B cell (primary cell): ENCODE data around the gene DIPK1B. TPM values are rescaled to one million over a fixed set of nuclear protein-coding genes. Genes with fewer than 3 reads are reported as not detected.

Experiments used
- ATAC-seq: fragments of 200-7000 bp; cut with Tn5 transposase; one replicate; pipeline ENCODE4 v1.10.0; 2021; ENCODE audit warnings: low read depth, mild to moderate bottlenecking, moderate number of reproducible peaks, moderate library complexity
- CTCF ChIA-PET: fragments of 350-600 bp; sonication (Branson Sonifier 250); formaldehyde crosslinking; loops from one replicate; lab custom pipeline; 2021; ENCODE audit warnings: antibody characterized with exemption, inconsistent platforms; lab: Charles Lee
- POLR2A ChIA-PET: fragments of 350-600 bp; sonication (Branson Sonifier 250); formaldehyde crosslinking; loops from one replicate; lab custom pipeline; 2021; ENCODE audit warnings: antibody characterized with exemption; lab: Charles Lee
- DNase-seq: peaks from one replicate; pipeline ENCODE4 v3.0.0; 2013
- H2AFZ ChIP-seq: 2 replicates; pipeline ENCODE4 v1.6.1; 2012; ENCODE audit warnings: mild to moderate bottlenecking, low read depth, low read length; ENCODE audit not compliant: insufficient read depth, poor library complexity, severe bottlenecking
- H3K27ac ChIP-seq, 2 donors: 1 replicate in 1 of 2; 2 replicates in 1 of 2; pipeline ENCODE4 v1.5.1; 2012 to 2013; ENCODE audit warnings: low read length in 2 of 2, mild to moderate bottlenecking in 2 of 2, moderate library complexity in 1 of 2
- H3K27me3 ChIP-seq, 4 experiments: fragments of 200-600 bp in 1 of 4; sonication (generic) in 1 of 4; replicated peaks in 1 of 4; 1 replicate in 2 of 4; 2 replicates in 2 of 4; pipeline versions ENCODE4 v1.6.1 to v1.7.0; 2013 to 2016; ENCODE audit warnings: low read length in 3 of 4, mild to moderate bottlenecking in 2 of 4, mixed read lengths in 1 of 4, moderate library complexity in 1 of 4; ENCODE audit not compliant: insufficient read depth in 4 of 4, control insufficient read depth in 3 of 4; ENCODE audit errors: control extremely low read depth in 1 of 4
- H3K36me3 ChIP-seq, 2 experiments: replicated peaks in 1 of 2; 1 replicate in 1 of 2; 2 replicates in 1 of 2; pipeline versions ENCODE4 v1.6.1 to v1.7.1; 2013; ENCODE audit warnings: low read length in 1 of 2; ENCODE audit not compliant: insufficient read depth in 2 of 2, control insufficient read depth in 1 of 2; ENCODE audit errors: control extremely low read depth in 1 of 2, extremely low read depth in 1 of 2
- H3K4me1 ChIP-seq, 2 donors: fragments of 200-600 bp in 1 of 2; sonication (generic) in 1 of 2; 1 replicate in 1 of 2; 2 replicates in 1 of 2; pipeline versions ENCODE4 v1.5.1 to v1.6.1; 2013 to 2017; ENCODE audit warnings: low read length in 2 of 2; ENCODE audit not compliant: control insufficient read depth in 2 of 2, insufficient read depth in 2 of 2
- H3K4me2 ChIP-seq: replicated peaks from 2 replicates; pipeline ENCODE3; 2012; ENCODE audit warnings: mild to moderate bottlenecking, low read depth, low read length; ENCODE audit not compliant: poor library complexity, severe bottlenecking
- H3K4me3 ChIP-seq, 5 experiments: fragments of 200-600 bp in 1 of 5; sonication (generic) in 1 of 5; 1 replicate in 3 of 5; 2 replicates in 2 of 5; pipeline versions ENCODE4 v1.5.1 to v1.7.0; 2011 to 2016; ENCODE audit warnings: low read length in 4 of 5, mild to moderate bottlenecking in 4 of 5, low read depth in 2 of 5, control low read depth in 1 of 5, moderate library complexity in 1 of 5; ENCODE audit not compliant: insufficient read depth in 1 of 5; ENCODE audit errors: control extremely low read depth in 1 of 5, extremely low read depth in 1 of 5
- H3K79me2 ChIP-seq: fragments of 200-600 bp; sonication (generic); one replicate; pipeline ENCODE4 v1.6.0; 2016; ENCODE audit warnings: low read length; ENCODE audit not compliant: control insufficient read depth, insufficient read depth
- H3K9ac ChIP-seq: fragments of 200-600 bp; sonication (generic); 2 replicates; pipeline ENCODE4 v1.6.1; 2017; ENCODE audit warnings: mild to moderate bottlenecking, low read length, moderate library complexity
- H3K9me3 ChIP-seq, 3 donors: one replicate each; pipeline versions ENCODE4 v1.6.1 to v1.7.1; 2013; ENCODE audit warnings: low read length in 2 of 3; ENCODE audit not compliant: control insufficient read depth in 2 of 3, insufficient read depth in 1 of 3; ENCODE audit errors: control extremely low read depth in 1 of 3
- H4K20me1 ChIP-seq: 2 replicates; pipeline ENCODE4 v1.6.0; 2012; ENCODE audit warnings: mild to moderate bottlenecking, low read length; ENCODE audit not compliant: insufficient read depth, control insufficient read depth, poor library complexity, severe bottlenecking
- H3K27ac Mint-ChIP-seq: one replicate; pipeline ENCODE4 v1.8.0; 2021; ENCODE audit warnings: mixed read lengths
- H3K27me3 Mint-ChIP-seq: one replicate; pipeline ENCODE4 v1.8.0; 2021; ENCODE audit warnings: mixed read lengths
- H3K4me1 Mint-ChIP-seq: one replicate; pipeline ENCODE4 v1.8.0; 2021; ENCODE audit warnings: mixed read lengths
- H3K4me3 Mint-ChIP-seq: one replicate; pipeline ENCODE4 v1.8.0; 2021; ENCODE audit warnings: mixed read lengths
- H3K9me3 Mint-ChIP-seq: one replicate; pipeline ENCODE4 v1.8.0; 2022; ENCODE audit warnings: mixed read lengths; ENCODE audit not compliant: insufficient read depth
- CTCF ChIP-seq: fragments of 200-600 bp; IDR thresholded peaks from one replicate; pipeline ENCODE4 v1.8.0; 2022; ENCODE audit warnings: antibody characterized with exemption, mild to moderate bottlenecking
- EZH2 ChIP-seq: IDR thresholded peaks from 2 replicates; pipeline ENCODE4 v1.6.1; 2012; ENCODE audit warnings: borderline replicate concordance, low read depth, mild to moderate bottlenecking, moderate library complexity, low read length; ENCODE audit not compliant: insufficient read depth, poor library complexity, severe bottlenecking
- WGBS: methylation state at CpG from one replicate; pipeline ENCODE4 v1.1.5; 2013; ENCODE audit warnings: missing lambda C conversion rate; ENCODE audit not compliant: insufficient coverage; 5-methylcytosine and 5-hydroxymethylcytosine counted together
- intact Hi-C: fragments of 100-400 bp; cut with micrococcal nuclease; formaldehyde crosslinking; loops from one replicate; pipeline ENCODE4 v1.10.0; 2022
- polyA plus RNA-seq: library from polyadenylated mRNA; depleted of rRNA; stranded (reverse); fragments of >200 nt; gene quantifications from 2 replicates; pipeline ENCODE4 v1.2.3, GENCODE V29; 2012
- total RNA-seq, 2 donors: library from RNA; stranded (reverse); fragments of 120-200 nt in 1 of 2; gene quantifications; 1 replicate in 1 of 2; 2 replicates in 1 of 2; pipeline versions ENCODE4 v1.2.3 to v1.2.4, GENCODE V29; 2013 to 2022

Gene DIPK1B
- total and polyA plus RNA-seq, 2 donors (not counting 1 experiment from before 2014, with no cell fraction given), result 9.6 TPM

- ChIA-PET CTCF (no interaction called here), POLR2A (no interaction called here)
- H3K4me3 Mint-ChIP-seq, result no peak overlapping the region
- no peak overlapping the region for H3K27ac ChIP-seq
- 77% methylated on average over 40 of the region's 40 CpGs for WGBS
- H3K9ac ChIP-seq, result no peak overlapping the region
- peaks cover 7% of the 10 kb centered on the region for H4K20me1 ChIP-seq
- H3K9me3 ChIP-seq, result peaks cover 0 to 11% (median 0%) of the 10 kb centered on the region in 3 donors
- H3K27me3 ChIP-seq, result peaks cover 0 to 42% (median 21%) of the 10 kb centered on the region in 4 experiments
- TF ChIP-seq EZH2, result no peak
- no peak for TF ChIP-seq CTCF
- H3K27ac Mint-ChIP-seq, result no peak overlapping the region
- H3K36me3 ChIP-seq, result no peaks in the 10 kb centered on the region
- ATAC-seq, result no peak
- peaks cover 13% of the 10 kb centered on the region for H3K27me3 Mint-ChIP-seq
- H2AFZ ChIP-seq, result no peak overlapping the region
- peaks cover 12% of the 10 kb centered on the region for H3K4me1 Mint-ChIP-seq
- peak; percentile 33 for DNase-seq
- no peak overlapping the region for H3K4me2 ChIP-seq
- no peak overlapping the region for H3K4me3 ChIP-seq
- no peaks in the 10 kb centered on the region for H3K79me2 ChIP-seq
- H3K4me1 ChIP-seq, result peaks cover 10 to 16% of the 10 kb centered on the region in 2 donors
- intact Hi-C loops, result loop anchor here (10.0 kb wide), 1 partner anchor 47 kb away; the partner anchor contains the start of gene DIPK1B
- no peaks in the 10 kb centered on the region for H3K9me3 Mint-ChIP-seq
Observed at GRCh38 chr9:136667940-136668760, 44.2 kb upstream of the DIPK1B start.
